Gastrocnemius medialis (tissue), 4 donors: Measurements from ENCODE around the gene CLIP2.

ENCODE experiments used
- CTCF ChIP-seq, 5 experiments: fragments of 450-650 bp in 3 of 5; fragments of 200-600 bp in 2 of 5; sonication (generic) in 2 of 5; IDR thresholded peaks in 4 of 5; conservative IDR thresholded peaks in 1 of 5; 1 replicate in 4 of 5; 2 replicates in 1 of 5; pipeline ENCODE4 v1.5.1; 2016 to 2019; ENCODE audit warnings: antibody characterized with exemption in 5 of 5, mild to moderate bottlenecking in 3 of 5, moderate library complexity in 3 of 5
- POLR2A ChIP-seq, 2 donors: fragments of 450-650 bp; IDR thresholded peaks; one replicate each; pipeline ENCODE4 v1.6.1; 2017; ENCODE audit warnings: antibody characterized with exemption in 2 of 2, mild to moderate bottlenecking in 2 of 2, moderate library complexity in 2 of 2

GRCh38 chr7:74398426-74398825, 109.2 kb downstream of the CLIP2 start:
- no peak for TF ChIP-seq POLR2A (IDR thresholded peaks at IDR 0.05)
- no peak for TF ChIP-seq CTCF (IDR thresholded peaks at IDR 0.05 in 4 of 5, conservative IDR thresholded peaks at IDR 0.05 in 1 of 5)
